ENCODE results near the gene NUDT16. TPM values are rescaled to one million over a fixed set of nuclear protein-coding genes. Genes with fewer than 3 reads are reported as not detected.
"Not testable (repeated sequence)": the region's sequence is repeated elsewhere in the genome, so short reads cannot be mapped to it uniquely, and the experiment has no call there.

NUDT16 gene
- 5.8 and 9.0 TPM in 2 replicates for total RNA-seq (2014; rRNA removed; shearing (Covaris generic))

DNA sequence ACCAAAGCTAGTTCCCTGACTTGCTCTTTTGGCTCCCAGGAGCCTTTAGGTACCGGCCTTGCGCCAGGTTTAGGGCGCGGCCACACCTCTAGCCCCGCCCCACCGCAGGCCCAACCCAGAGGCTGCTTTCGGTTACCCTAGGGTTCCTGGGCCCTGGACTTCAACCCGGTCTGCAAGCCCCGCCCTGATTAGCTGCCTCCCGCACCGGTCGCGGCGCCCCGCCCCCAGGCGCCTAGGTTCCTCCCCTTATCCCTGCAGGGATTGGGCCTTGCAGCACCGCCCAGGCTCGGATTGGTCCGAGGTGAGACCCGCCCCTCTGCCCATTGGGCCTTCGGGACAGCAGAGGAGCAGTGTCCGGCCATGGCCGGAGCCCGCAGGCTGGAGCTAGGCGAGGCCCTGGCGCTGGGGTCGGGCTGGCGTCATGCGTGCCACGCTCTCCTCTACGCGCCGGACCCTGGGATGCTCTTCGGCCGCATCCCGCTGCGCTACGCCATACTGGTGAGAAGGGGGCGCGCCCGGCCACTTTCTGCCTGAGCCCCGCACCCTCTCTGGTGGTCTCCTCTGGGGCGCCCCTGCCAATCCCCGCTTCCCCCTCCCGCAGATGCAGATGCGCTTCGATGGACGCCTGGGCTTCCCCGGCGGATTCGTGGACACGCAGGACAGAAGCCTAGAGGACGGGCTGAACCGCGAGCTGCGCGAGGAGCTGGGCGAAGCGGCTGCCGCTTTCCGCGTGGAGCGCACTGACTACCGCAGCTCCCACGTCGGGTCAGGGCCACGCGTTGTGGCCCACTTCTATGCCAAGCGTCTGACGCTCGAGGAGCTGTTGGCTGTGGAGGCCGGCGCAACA, at the start of gene NUDT16:
Gene NUDT16, plus strand, starts transcription at position 330 of the 847 bp plus-strand sequence. Its CDS starts 31 bp downstream, at position 361.
- Histone ChIP-seq H3K27ac (peak within 1 kb of the TSS; percentile 64), H3K4me1 (replicated peaks) (peaks cover 9% of the 10 kb centered on the region), H3K27me3 (replicated peaks) (no peaks in the 10 kb centered on the region), H3K36me3 (peaks cover 24% of the 10 kb centered on the region), H3K4me3 (peak within 1 kb of the TSS; percentile 85), H3K9me3 (replicated peaks) (no peaks in the 10 kb centered on the region)
- DNase-seq (ENCODE audit: low read depth in 1 of 2, low spot score in 2 of 2) = peak; percentile 94 to 99

DNA sequence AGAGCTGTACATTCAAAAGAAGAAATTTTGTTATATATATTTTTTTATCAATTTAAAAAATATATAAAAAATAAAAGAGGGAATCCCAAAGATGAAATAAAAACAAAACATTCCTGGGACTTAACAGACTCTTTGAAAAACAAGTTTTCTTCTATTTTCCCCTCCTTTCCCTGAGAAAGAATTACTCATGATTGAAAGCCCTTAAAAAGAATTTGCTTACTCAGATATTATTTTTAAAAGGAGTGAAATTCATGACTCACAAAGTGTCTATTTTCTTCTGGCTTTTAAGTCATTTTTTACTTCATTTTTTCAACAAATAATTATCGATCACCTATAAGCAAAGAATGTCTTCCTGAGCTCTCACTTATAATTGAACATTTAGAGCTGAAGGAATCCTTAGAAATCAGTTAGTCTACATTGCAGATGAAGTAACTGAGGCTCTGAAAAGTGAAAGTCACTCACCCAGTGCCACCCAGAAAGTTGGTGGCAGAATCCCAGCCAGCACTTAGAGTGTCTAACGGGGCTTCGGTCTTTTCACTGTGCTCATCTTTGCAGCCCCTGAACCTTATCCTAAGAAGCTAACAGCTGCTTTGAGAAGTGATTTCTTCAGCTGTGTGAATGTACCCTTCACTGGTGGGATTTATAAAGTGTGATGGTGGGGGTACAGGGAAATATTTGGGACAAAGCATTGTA, 42.5 kb upstream of the NUDT16 start:
- peak in 1 of 2 experiments; percentile 28 for DNase-seq (ENCODE audit: low read depth in 1 of 2, low spot score in 2 of 2)
- Histone ChIP-seq H3K27ac (no peak overlapping the region; the same call in 1 of the 2 replicates), H3K27me3 (replicated peaks) (no peaks in the 10 kb centered on the region), H3K4me3 (no peak overlapping the region), H3K9me3 (replicated peaks) (no peaks in the 10 kb centered on the region), H3K4me1 (replicated peaks) (peaks cover 9% of the 10 kb centered on the region), H3K36me3 (no peaks in the 10 kb centered on the region)

DNA sequence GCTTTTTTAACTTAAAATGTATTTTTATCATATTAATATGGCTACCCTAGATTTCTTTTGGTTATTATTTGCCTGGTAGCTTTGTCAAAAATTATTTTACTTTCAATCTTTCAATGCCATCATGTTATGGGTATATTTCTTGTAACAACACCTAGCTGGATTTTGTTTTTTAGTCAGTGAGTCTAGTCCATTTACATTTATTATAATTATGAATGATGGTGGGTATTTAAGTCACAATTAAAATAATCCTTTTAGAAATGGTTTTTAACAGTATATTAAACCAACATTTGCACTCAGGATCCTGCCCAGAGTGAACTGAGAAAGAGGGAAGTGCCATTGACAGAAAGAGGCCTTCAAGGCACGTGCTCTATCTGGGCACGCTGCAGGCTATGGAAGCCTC, 39.8 kb upstream of the NUDT16 start:
- Histone ChIP-seq H3K4me1 (replicated peaks) (peaks cover 9% of the 10 kb centered on the region), H3K9me3 (replicated peaks) (no peaks in the 10 kb centered on the region), H3K27me3 (replicated peaks) (no peaks in the 10 kb centered on the region), H3K27ac (no peak overlapping the region), H3K36me3 (no peaks in the 10 kb centered on the region), H3K4me3 (no peak overlapping the region)
- no peak for DNase-seq (ENCODE audit: low read depth in 1 of 2, low spot score in 2 of 2)

DNA sequence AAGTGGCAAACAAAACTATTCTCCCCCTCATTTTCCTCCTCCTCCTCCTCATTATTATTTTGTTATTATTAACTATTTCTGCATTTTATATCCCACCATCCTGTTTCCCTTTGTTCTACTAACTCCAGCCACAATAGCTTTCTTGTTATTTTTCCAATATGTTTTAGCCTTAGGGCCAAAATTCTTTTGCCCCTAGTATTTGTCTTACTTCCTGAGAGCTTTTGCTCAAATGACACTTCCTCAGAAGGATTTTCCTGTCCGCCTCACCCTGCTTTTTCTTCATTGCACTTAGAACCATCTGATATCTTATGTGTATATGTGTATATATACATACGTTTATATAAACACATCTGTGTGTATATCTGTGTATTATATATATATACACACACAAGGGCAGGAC, 32.7 kb upstream of the NUDT16 start:
- DNase-seq (ENCODE audit: low read depth in 1 of 2, low spot score in 2 of 2) = no peak
- Histone ChIP-seq H3K27me3 (replicated peaks) (no peaks in the 10 kb centered on the region), H3K36me3 (no peaks in the 10 kb centered on the region), H3K27ac (no peak overlapping the region), H3K4me3 (no peak overlapping the region), H3K4me1 (replicated peaks) (no peaks in the 10 kb centered on the region; the same call in 1 of the 2 replicates), H3K9me3 (replicated peaks) (no peaks in the 10 kb centered on the region)

DNA sequence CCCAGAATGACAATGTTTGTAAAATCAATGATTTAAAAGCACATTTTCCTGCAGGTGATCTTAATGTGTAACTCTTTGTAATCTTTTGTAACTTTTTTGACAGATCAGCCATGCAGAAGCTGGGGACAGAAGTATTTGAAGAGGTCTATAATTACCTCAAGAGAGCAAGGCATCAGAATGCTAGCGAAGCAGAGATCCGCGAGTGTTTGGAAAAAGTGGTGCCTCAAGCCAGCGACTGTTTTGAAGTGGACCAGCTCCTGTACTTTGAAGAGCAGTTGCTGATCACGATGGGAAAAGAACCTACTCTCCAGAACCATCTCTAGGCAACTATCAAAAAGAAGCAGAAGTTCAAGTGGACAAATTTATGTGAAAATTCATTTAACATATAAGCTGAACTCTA, 32.1 kb upstream of the NUDT16 start:
- DNase-seq (ENCODE audit: low read depth in 1 of 2, low spot score in 2 of 2) = no peak
- no peak overlapping the region for H3K4me3 ChIP-seq

DNA sequence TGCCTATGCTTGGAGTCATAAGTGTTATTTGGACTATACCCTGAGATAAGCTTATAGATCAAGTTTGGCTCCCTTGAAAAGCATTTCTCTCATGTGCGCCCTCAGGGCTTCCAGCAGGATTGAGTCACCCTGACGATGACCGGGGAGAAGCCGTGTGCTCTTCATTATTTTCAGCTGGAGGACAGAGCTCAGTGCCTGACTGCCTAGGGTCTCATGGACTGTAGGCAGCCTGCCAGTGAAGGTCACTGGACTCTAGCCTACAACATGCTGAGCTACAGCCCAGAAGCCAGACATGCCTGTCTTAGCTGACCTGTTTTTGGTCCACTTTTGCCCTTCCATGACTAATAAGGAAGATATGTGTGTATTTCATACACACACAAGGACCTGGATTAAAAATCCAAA, 31.6 kb upstream of the NUDT16 start:
- no peak overlapping the region for H3K4me3 ChIP-seq
- H3K36me3 ChIP-seq = no peaks in the 10 kb centered on the region
- no peaks in the 10 kb centered on the region for H3K9me3 ChIP-seq (replicated peaks)
- H3K27ac ChIP-seq = no peak overlapping the region
- H3K27me3 ChIP-seq (replicated peaks) = no peaks in the 10 kb centered on the region
- DNase-seq (ENCODE audit: low read depth in 1 of 2, low spot score in 2 of 2) = no peak
- H3K4me1 ChIP-seq (replicated peaks) = no peaks in the 10 kb centered on the region; the same call in 1 of the 2 replicates

More for the DNA sequence above, 32.1 kb upstream of the NUDT16 start:
- H3K4me1 ChIP-seq (replicated peaks) = no peaks in the 10 kb centered on the region; the same call in 1 of the 2 replicates
- H3K27me3 ChIP-seq (replicated peaks) = no peaks in the 10 kb centered on the region
- no peak overlapping the region for H3K27ac ChIP-seq
- no peaks in the 10 kb centered on the region for H3K36me3 ChIP-seq
- H3K9me3 ChIP-seq (replicated peaks) = no peaks in the 10 kb centered on the region

DNA sequence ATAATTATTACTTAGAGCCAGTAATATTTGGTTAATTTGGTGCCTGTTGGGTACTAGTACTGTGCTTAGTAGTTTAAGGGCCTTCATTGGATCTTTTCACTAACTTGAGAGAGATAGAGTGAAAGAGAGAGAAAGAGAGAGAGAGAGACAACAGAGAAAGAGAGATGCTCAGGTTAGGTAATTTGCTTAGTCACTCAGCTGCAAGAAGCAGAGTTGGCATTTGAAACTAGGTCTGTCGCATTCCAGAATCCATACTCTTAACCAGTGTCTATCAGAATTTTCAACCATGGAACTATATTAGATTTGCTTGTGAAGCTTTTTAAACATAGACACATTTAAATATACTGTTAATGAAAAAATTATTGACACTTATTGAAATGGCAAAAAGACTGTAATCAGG, 31.1 kb upstream of the NUDT16 start:
- no peaks in the 10 kb centered on the region; the same call in 1 of the 2 replicates for H3K4me1 ChIP-seq (replicated peaks)
- H3K9me3 ChIP-seq (replicated peaks) = no peaks in the 10 kb centered on the region
- no peak overlapping the region for H3K27ac ChIP-seq
- no peaks in the 10 kb centered on the region for H3K36me3 ChIP-seq
- H3K27me3 ChIP-seq (replicated peaks) = no peaks in the 10 kb centered on the region
- no peak overlapping the region for H3K4me3 ChIP-seq
- no peak for DNase-seq (ENCODE audit: low read depth in 1 of 2, low spot score in 2 of 2)

DNA sequence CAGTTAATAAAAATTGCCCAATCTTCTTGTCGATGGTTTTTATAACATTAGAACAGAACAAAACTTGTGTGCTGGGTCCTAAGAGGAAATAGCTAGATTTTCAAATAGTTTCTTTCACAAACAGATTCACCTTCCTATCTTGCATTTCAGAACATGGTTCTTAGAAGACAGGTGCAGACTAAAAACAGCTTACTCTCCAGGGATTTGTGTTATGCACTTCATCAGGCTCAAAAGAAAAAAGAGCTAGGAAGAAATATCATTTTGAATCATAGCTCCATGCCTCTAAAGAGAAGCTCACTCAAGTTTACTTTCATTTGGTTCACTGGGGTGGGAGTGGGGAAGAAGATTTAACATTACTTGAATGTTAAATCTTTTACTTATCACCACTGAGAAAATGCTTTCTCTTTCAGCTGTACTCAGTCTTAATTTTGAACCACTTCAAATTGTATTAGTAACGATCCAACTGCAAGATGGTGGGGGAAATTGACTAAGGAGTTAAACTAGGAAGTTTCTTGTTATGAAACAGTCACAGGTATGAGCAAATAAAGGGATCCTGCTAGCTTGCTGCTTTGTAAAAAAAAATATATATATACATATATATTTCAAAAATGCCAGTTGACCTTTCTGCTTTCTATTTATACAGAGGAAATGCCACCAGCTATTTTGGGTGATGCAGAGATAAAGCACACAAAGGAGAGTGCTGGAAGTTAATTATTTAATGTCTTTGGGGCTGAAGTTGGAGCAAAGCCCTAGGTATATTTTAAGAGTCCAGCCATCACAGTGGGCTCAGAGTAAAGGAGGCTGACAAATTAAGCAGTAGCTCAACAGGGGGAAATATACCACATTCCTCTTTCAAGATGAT, 28.3 kb upstream of the NUDT16 start:
- no peaks in the 10 kb centered on the region for H3K9me3 ChIP-seq (replicated peaks)
- no peaks in the 10 kb centered on the region for H3K27me3 ChIP-seq (replicated peaks)
- no peak for DNase-seq (ENCODE audit: low read depth in 1 of 2, low spot score in 2 of 2)
- no peaks in the 10 kb centered on the region for H3K36me3 ChIP-seq
- no peaks in the 10 kb centered on the region; the same call in 1 of the 2 replicates for H3K4me1 ChIP-seq (replicated peaks)
- no peak overlapping the region for H3K27ac ChIP-seq
- H3K4me3 ChIP-seq = no peak overlapping the region

DNA sequence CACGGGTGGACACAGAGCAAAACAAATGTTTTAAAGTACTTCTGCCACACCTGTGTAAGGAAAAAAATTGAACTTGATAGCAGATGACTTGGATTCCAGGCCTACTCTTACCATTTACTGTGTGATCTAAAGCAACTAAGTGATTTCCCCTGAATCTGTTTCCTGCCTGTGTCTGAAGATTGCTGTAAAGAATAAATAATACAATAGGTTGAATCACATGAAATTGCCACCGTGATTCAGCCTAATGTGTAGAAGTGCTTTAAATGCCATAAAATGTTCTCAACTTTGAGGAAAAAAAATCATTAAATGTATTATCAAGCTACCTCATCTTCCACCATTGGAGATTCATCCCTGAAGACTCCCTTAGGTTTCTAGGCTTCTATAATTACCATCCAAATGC, 27.6 kb upstream of the NUDT16 start:
- Histone ChIP-seq H3K27ac (no peak overlapping the region), H3K4me3 (no peak overlapping the region), H3K9me3 (replicated peaks) (no peaks in the 10 kb centered on the region), H3K36me3 (no peaks in the 10 kb centered on the region), H3K27me3 (replicated peaks) (no peaks in the 10 kb centered on the region), H3K4me1 (replicated peaks) (no peaks in the 10 kb centered on the region; the same call in 1 of the 2 replicates)
- DNase-seq (ENCODE audit: low read depth in 1 of 2, low spot score in 2 of 2) = no peak

DNA sequence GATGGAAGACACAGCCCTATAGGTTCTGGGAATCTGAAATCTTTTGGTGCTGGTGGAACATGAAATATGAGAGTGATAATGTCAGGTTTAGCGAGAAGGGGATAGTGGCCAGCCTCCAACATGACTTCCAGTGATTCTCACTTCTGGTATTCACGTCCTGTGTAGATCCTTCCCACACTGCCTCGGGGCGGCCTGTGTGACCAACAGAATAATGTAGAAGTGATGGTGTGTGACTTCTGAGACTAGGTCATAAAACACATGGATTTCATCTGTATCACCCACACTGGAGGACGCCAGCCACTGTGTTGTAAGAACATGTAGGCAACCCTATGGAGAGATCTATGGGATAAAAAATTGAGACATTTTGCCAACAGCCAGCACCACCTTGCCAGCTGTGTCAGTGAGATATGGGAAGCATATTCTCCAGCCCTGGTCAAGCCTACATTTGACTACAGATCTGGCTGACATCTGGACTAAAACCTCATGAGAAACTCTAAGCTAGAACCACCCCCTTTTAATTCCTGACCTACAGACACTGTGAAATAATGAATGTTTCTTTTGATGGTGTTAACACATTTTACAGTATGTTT, 25.5 kb upstream of the NUDT16 start:
- Histone ChIP-seq H3K27ac (no peak overlapping the region), H3K4me3 (no peak overlapping the region), H3K36me3 (no peaks in the 10 kb centered on the region), H3K27me3 (replicated peaks) (no peaks in the 10 kb centered on the region), H3K4me1 (replicated peaks) (no peaks in the 10 kb centered on the region), H3K9me3 (replicated peaks) (no peaks in the 10 kb centered on the region)
- no peak for DNase-seq (ENCODE audit: low read depth in 1 of 2, low spot score in 2 of 2)

DNA sequence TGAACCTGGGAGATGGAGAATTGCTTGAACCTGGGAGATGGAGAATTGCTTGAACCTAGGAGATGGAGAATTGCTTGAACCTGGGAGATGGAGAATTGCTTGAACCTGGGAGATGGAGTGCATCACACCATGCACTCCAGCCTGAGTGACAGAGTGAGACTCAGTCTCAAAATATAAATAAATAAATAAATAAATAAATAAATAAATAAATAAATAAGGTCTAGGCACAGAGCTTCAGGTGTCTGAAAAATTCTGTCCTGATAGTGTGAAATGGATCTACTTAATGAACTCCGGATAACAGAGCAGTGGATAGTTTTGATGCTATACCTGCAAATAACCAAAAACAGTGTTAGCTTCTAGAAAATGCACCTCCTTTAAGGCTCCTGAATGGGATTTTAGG, 24.3 kb upstream of the NUDT16 start:
- no peaks in the 10 kb centered on the region for H3K4me1 ChIP-seq (replicated peaks)
- DNase-seq (ENCODE audit: low read depth in 1 of 2, low spot score in 2 of 2) = no peak
- H3K9me3 ChIP-seq (replicated peaks) = no peaks in the 10 kb centered on the region
- H3K4me3 ChIP-seq = no peak overlapping the region
- H3K36me3 ChIP-seq = no peaks in the 10 kb centered on the region
- H3K27me3 ChIP-seq (replicated peaks) = no peaks in the 10 kb centered on the region
- H3K27ac ChIP-seq = no peak overlapping the region

DNA sequence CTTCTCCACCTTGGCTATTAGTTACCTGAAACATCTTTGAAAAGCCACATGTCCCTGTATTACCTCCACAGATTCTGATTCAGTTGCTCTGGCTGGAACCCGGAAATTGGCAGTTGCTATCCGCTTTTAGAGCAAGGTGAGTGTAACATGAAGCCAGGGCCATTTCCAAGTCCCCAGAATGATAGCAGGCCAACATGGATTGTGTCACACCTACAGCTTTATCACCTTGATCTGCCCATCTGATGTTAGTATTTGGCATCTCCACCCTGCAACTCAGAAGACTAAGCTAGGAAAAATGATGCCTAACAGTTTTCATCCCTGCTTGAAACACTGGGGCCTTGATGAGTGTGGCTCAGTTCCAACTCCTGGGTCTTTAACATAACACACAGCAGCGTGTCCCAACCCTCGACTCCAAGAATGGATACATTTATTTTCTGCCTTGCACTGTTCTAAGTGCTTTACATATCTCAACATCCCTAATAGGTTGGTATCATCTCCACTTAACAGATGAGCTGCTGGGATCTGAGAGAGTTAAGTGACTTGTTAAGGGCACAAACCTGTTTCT, 21.3 kb upstream of the NUDT16 start:
- H3K4me3 ChIP-seq = no peak overlapping the region
- H3K27ac ChIP-seq = no peak overlapping the region

DNA sequence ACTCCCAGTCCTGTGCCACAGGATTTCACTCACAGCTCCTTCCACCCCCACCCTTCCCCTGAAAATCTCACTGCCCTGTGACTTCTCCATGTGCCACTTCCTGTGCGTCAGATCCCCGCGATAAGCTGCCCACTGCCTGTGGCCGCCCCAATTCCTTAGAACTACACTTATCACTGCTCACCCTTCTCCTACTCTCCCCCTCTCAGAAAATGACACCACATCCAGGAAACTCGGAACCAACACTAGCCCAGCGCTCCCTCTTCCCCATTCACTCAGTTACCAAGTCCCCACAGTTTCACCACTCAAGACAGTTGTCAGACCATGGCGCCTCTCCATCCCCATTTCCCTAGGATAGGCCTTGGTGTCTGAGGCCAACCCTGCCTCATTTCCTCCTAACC, 20.5 kb upstream of the NUDT16 start:
- not testable (repeated sequence) for H3K27ac ChIP-seq; H3K9me3 ChIP-seq (replicated peaks)

More for the DNA sequence above, 21.3 kb upstream of the NUDT16 start:
- Histone ChIP-seq H3K27me3 (replicated peaks) (no peaks in the 10 kb centered on the region), H3K36me3 (no peaks in the 10 kb centered on the region), H3K9me3 (replicated peaks) (no peaks in the 10 kb centered on the region), H3K4me1 (replicated peaks) (no peaks in the 10 kb centered on the region)
- DNase-seq (ENCODE audit: low read depth in 1 of 2, low spot score in 2 of 2) = no peak

More for the DNA sequence above, 20.5 kb upstream of the NUDT16 start:
- H3K4me1 ChIP-seq (replicated peaks); H3K27me3 ChIP-seq (replicated peaks); H3K36me3 ChIP-seq; H3K4me3 ChIP-seq; DNase-seq (ENCODE audit: low read depth in 1 of 2, low spot score in 2 of 2): not testable (repeated sequence)

Measured in SJSA1 (cell line).